Cerebellar nuclear complex (tissue), 1 donor: ENCODE results near the gene TMEM101.
"Not testable (repeated sequence)": the region's sequence is repeated elsewhere in the genome, so short reads cannot be mapped to it uniquely, and the experiment has no call there.

Experiments used
- DNase-seq, 2 experiments: peaks; one replicate each; lab custom pipeline; 2025; lab: John Stamatoyannopoulos, UW

Gene TMEM101

GRCh38 chr17:44000871-44001460 lies 13.8 kb downstream of the TMEM101 start:
- DNase-seq = no peak

- no peak for DNase-seq
Measured at GRCh38 chr17:44000141-44000860, 14.5 kb downstream of the TMEM101 start.

- no peak for DNase-seq
Measured at GRCh38 chr17:43999024-43999423, 15.7 kb downstream of the TMEM101 start.

GRCh38 chr17:43998552-43998951 lies 16.2 kb downstream of the TMEM101 start:
- no peak for DNase-seq

- not testable (repeated sequence) for DNase-seq
Measured at GRCh38 chr17:43997180-43997579, 17.6 kb downstream of the TMEM101 start.

- DNase-seq = no peak
Measured at GRCh38 chr17:43995150-43995471, 19.7 kb downstream of the TMEM101 start.

- no peak for DNase-seq
Measured at GRCh38 chr17:43994272-43995149, 20.3 kb downstream of the TMEM101 start.

- no peak for DNase-seq
Measured at GRCh38 chr17:43992641-43993040, 22.1 kb downstream of the TMEM101 start.

GRCh38 chr17:43988301-43988700 lies 26.5 kb downstream of the TMEM101 start:
- no peak for DNase-seq

GRCh38 chr17:43987131-43988021 lies 27.4 kb downstream of the TMEM101 start:
- DNase-seq = no peak

- no peak for DNase-seq
Measured at GRCh38 chr17:43986225-43986981, 28.4 kb downstream of the TMEM101 start.

GRCh38 chr17:43984521-43984920 lies 30.2 kb downstream of the TMEM101 start:
- no peak for DNase-seq

- DNase-seq = no peak
Measured at GRCh38 chr17:43983515-43984411, 31.0 kb downstream of the TMEM101 start.

- DNase-seq = no peak
Measured at GRCh38 chr17:43983196-43983514, 31.6 kb downstream of the TMEM101 start.

GRCh38 chr17:43982171-43982570 lies 32.6 kb downstream of the TMEM101 start:
- DNase-seq = no peak

GRCh38 chr17:43979671-43980070 lies 35.1 kb downstream of the TMEM101 start:
- DNase-seq = no peak

GRCh38 chr17:43979011-43979410 lies 35.8 kb downstream of the TMEM101 start:
- no peak for DNase-seq

- no peak for DNase-seq
Measured at GRCh38 chr17:43978078-43978477, 36.7 kb downstream of the TMEM101 start.

GRCh38 chr17:43976963-43977837 lies 37.6 kb downstream of the TMEM101 start:
- DNase-seq = no peak
